Ascending aorta (tissue), 2 donors: ENCODE measurements around the gene RPRD2. TPM values are rescaled to one million over a fixed set of nuclear protein-coding genes. Genes with fewer than 3 reads are reported as not detected.

Experiments used
- DNase-seq, 2 donors: peaks; one replicate each; pipeline ENCODE4 v3.0.0-alpha.2; 2019; ENCODE audit warnings: low spot score in 2 of 2
- H3K27ac ChIP-seq, 2 donors: fragments of 200-600 bp; sonication (generic); one replicate each; pipeline ENCODE4 v1.5.1; 2016 to 2017; ENCODE audit warnings: mild to moderate bottlenecking in 1 of 2
- H3K27me3 ChIP-seq: fragments of 200-600 bp; sonication (generic); one replicate; pipeline ENCODE4 v1.5.1; 2017
- H3K36me3 ChIP-seq, 2 donors: fragments of 200-600 bp; sonication (generic); one replicate each; pipeline ENCODE4 v1.5.1; 2016
- H3K4me1 ChIP-seq, 2 donors: fragments of 200-600 bp; sonication (generic); one replicate each; pipeline ENCODE4 v1.5.1; 2016 to 2017; ENCODE audit warnings: mild to moderate bottlenecking in 1 of 2
- H3K4me3 ChIP-seq, 2 donors: fragments of 200-600 bp; sonication (generic); one replicate each; pipeline ENCODE4 v1.5.1; 2016 to 2017; ENCODE audit warnings: mild to moderate bottlenecking in 1 of 2
- H3K9me3 ChIP-seq, 2 donors: fragments of 200-600 bp; sonication (generic); one replicate each; pipeline ENCODE4 v1.5.1; 2016
- CTCF ChIP-seq, 3 experiments: fragments of 200-600 bp in 2 of 3; fragments of 450-650 bp in 1 of 3; sonication (generic) in 2 of 3; IDR thresholded peaks; one replicate each; pipeline ENCODE4 v1.5.1; 2016 to 2019; ENCODE audit warnings: antibody characterized with exemption in 3 of 3, mild to moderate bottlenecking in 1 of 3, moderate library complexity in 1 of 3
- intact Hi-C: fragments of 100-400 bp; cut with DNase I; formaldehyde crosslinking; loops from one replicate; pipeline ENCODE4 v1.15.1; 2023
- total RNA-seq: library from RNA; depleted of rRNA; stranded (reverse); fragments of >200 nt; gene quantifications from one replicate; pipeline ENCODE4 v1.1.0, GENCODE V29; 2016

RPRD2 gene
- total RNA-seq, 1 donor from 2014 or later, result 13.7 TPM

GRCh38 chr1:150521196-150521968, 157.4 kb downstream of the RPRD2 start:
- intact Hi-C loops, result no loop called here
- Histone ChIP-seq H3K9me3 (no peaks in the 10 kb centered on the region), H3K27me3 (no peaks in the 10 kb centered on the region), H3K36me3 (no peaks in the 10 kb centered on the region), H3K4me1 (peaks cover 0 to 2% of the 10 kb centered on the region in 2 donors), H3K27ac (no peak overlapping the region), H3K4me3 (no peak overlapping the region)
- no peak for TF ChIP-seq CTCF (IDR thresholded peaks at IDR 0.05)
- DNase-seq, result no peak

GRCh38 chr1:150525348-150525747, 161.4 kb downstream of the RPRD2 start:
- Histone ChIP-seq H3K4me3 (no peak overlapping the region), H3K36me3 (no peaks in the 10 kb centered on the region), H3K9me3 (no peaks in the 10 kb centered on the region), H3K27me3 (no peaks in the 10 kb centered on the region), H3K27ac (no peak overlapping the region), H3K4me1 (no peaks in the 10 kb centered on the region)
- intact Hi-C loops, result no loop called here
- no peak for DNase-seq
- TF ChIP-seq CTCF (IDR thresholded peaks at IDR 0.05), result no peak

Other genes with a start within 250 kb of the RPRD2 start
- gene PLEKHO1, start 214.2 kb upstream of the RPRD2 start, total RNA-seq, result 88.9 TPM
- gene ANP32E, start 128.0 kb upstream of the RPRD2 start, total RNA-seq, result 8.9 TPM
- gene CA14, start 106.4 kb upstream of the RPRD2 start, total RNA-seq, result not detected
- 73.1 TPM for gene APH1A, start 95.1 kb upstream of the RPRD2 start, total RNA-seq
- gene C1orf54, start 91.4 kb upstream of the RPRD2 start, total RNA-seq, result 3.7 TPM
- 0.64 TPM for gene CIART, start 81.6 kb upstream of the RPRD2 start, total RNA-seq
- gene MRPS21, start 70.3 kb upstream of the RPRD2 start, total RNA-seq, result 17.1 TPM
- gene PRPF3, start 42.6 kb upstream of the RPRD2 start, total RNA-seq, result 19.5 TPM
- 10.9 TPM for gene TARS2, start 123.3 kb downstream of the RPRD2 start, total RNA-seq
- gene ECM1, start 144.0 kb downstream of the RPRD2 start, total RNA-seq, result 55.8 TPM
- gene FALEC, start 151.6 kb downstream of the RPRD2 start, total RNA-seq, result not detected
- 85.3 TPM for gene ADAMTSL4, start 185.3 kb downstream of the RPRD2 start, total RNA-seq
- gene MCL1, start 215.5 kb downstream of the RPRD2 start, total RNA-seq, result 394 TPM